ENCODE results near the gene MSANTD2. TPM values are rescaled to one million over a fixed set of nuclear protein-coding genes. Genes with fewer than 3 reads are reported as not detected.
A peak's percentile ranks its signal among the peaks of the same experiment; 100 is the strongest.

The MSANTD2 gene
- total and polyA plus RNA-seq, 2 of the 4 experiments (the other 2 are of a cell fraction), result 5.0 to 6.0 TPM

- BruUV-seq (replicated peaks), result no TSS peak
- Histone ChIP-seq H3K56ac (ENCODE audit: extremely low read depth, insufficient read depth, low read length) (no peak overlapping the region), H2AFZ (replicated peaks; ENCODE audit: low read length, poor library complexity) (peak overlapping the region; percentile 79), H3K79me1 (ENCODE audit: low read depth in 1 of 2, low read length in 2 of 2) (no peaks in the 10 kb centered on the region), H3K4me3 (ENCODE audit: insufficient read depth, low read depth, low read length) (peak overlapping the region; percentile 31; the same call in 1 of the 2 replicates), H4K8ac (ENCODE audit: low read depth in 2 of 2, low read length in 2 of 2) (no peak overlapping the region), H2BK5ac (ENCODE audit: low read depth, low read length, poor library complexity, severe bottlenecking) (no peak overlapping the region), H3K27ac (ENCODE audit: insufficient read depth, low read length) (no peak overlapping the region), H3K4me1 (ENCODE audit: control insufficient read depth, insufficient read depth, low read length) (peaks cover 3% of the 10 kb centered on the region), H3K14ac (replicated peaks; ENCODE audit: low read depth, low read length) (no peak overlapping the region), H3K23ac (ENCODE audit: low read depth, low read length) (0 out of 2 replicates have a peak overlapping the region, but pooled peaks have one; percentile 43), H2BK20ac (ENCODE audit: low read depth, low read length) (no peak overlapping the region), H2BK120ac (ENCODE audit: low read depth, low read length) (no peak overlapping the region), H4K91ac (ENCODE audit: insufficient read depth, low read depth, low read length) (no peak overlapping the region), H3K9ac (ENCODE audit: low read depth, low read length) (peak overlapping the region; percentile 22; the same call in 1 of the 2 replicates), H4K5ac (ENCODE audit: low read depth, low read length) (no peak overlapping the region), H2BK15ac (ENCODE audit: low read depth, low read length) (no peak overlapping the region), H4K20me1 (ENCODE audit: insufficient read depth, low read length) (no peaks in the 10 kb centered on the region), H2AK9ac (replicated peaks; ENCODE audit: low read depth, low read length, poor library complexity) (no peak overlapping the region), H3K4me2 (ENCODE audit: low read depth, low read length) (peak overlapping the region; percentile 82), H2AK5ac (ENCODE audit: low read depth, low read length) (no peak overlapping the region), H3K4ac (ENCODE audit: low read depth, low read length) (no peak overlapping the region), H3K9me1 (ENCODE audit: insufficient read depth, low read length) (no peaks in the 10 kb centered on the region), H3K18ac (ENCODE audit: low read depth, low read length) (no peak overlapping the region), H3K27me3 (ENCODE audit: control insufficient read depth, insufficient read depth, low read length) (peaks cover 32% of the 10 kb centered on the region), H3K36me3 (ENCODE audit: control insufficient read depth, insufficient read depth, low read length) (no peaks in the 10 kb centered on the region), H3K9me3 (ENCODE audit: control insufficient read depth, insufficient read depth, low read length) (no peaks in the 10 kb centered on the region)
- in situ Hi-C loops (cut with MboI; ENCODE audit: low sequenced_read_pairs), result no loop called here
- 12% methylated on average over 3 of the region's 7 CpGs; no CpG with 5 or more reads in 1 of the 2 experiments for WGBS, 2 experiments (ENCODE audit: extremely low coverage in 2 of 2, insufficient read length in 1 of 2)
- dilution Hi-C loops (cut with HindIII; ENCODE audit: low sequenced_read_pairs, unreplicated experiment), result no loop called here
- intact Hi-C loops (cut with micrococcal nuclease), result loop anchor here (5.0 kb wide), 1 partner anchor 40 kb away; no protein-coding TSS in a partner anchor
- ATAC-seq (ENCODE audit: low read depth) (peak; percentile 66), DNase-seq (peak; percentile 59)
- CTCF ChIA-PET, result interaction anchor here (1.6 kb wide), 1 partner anchor 11 kb away, joined by 4 read pairs; no protein-coding TSS in a partner anchor
- POLR2A ChIA-PET (ENCODE audit: unreplicated experiment), result no interaction called here
- TF ChIP-seq RAD21 (IDR thresholded peaks at IDR 0.05; ENCODE audit: low read length) (no peak), BHLHE40 (IDR thresholded peaks at IDR 0.05; ENCODE audit: low read depth, low read length) (no peak), MAFK (IDR thresholded peaks at IDR 0.05; ENCODE audit: low read depth, low read length) (no peak), RCOR1 (IDR thresholded peaks at IDR 0.05; ENCODE audit: insufficient replicate concordance, low read length) (no peak), MAZ (IDR thresholded peaks at IDR 0.05; ENCODE audit: borderline replicate concordance, low read depth, low read length) (no peak), POLR2A (IDR thresholded peaks at IDR 0.05; ENCODE audit: low read depth, low read length) (no peak), MXI1 (IDR thresholded peaks at IDR 0.05; ENCODE audit: borderline replicate concordance, low read depth, low read length) (no peak), CEBPB (IDR thresholded peaks at IDR 0.05; ENCODE audit: low read depth, low read length) (no peak), USF2 (IDR thresholded peaks at IDR 0.05; ENCODE audit: low read depth, low read length) (no peak)
Observed at GRCh38 chr11:124717421-124717785, 82.8 kb downstream of the MSANTD2 start.
